Cortex of kidney (tissue), 1 donor: Measurements from ENCODE around the gene CTTN.

ENCODE experiments used
- DNase-seq: peaks from one replicate; lab custom pipeline; 2025; lab: John Stamatoyannopoulos, UW

Gene CTTN

DNA sequence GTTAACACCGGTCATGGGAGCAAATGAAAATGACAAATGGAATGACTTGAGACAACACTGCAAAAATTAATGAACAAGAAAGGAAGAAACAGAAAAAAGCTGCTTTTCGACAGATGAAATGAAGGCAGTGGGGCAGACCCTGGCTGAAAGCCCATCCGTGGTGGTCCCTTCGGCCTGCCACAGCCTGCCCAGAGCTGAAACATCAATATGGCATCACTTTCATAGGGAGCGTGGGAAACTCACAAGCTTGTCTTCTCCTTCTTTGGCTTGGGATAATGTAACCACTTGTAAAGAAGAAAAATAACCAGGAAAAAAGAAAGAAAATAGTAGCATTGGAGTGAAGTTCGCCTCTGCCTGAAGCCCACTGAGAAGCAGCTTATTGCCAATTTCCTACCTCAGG is 78.8 kb downstream of the CTTN start:
- no peak for DNase-seq

DNA sequence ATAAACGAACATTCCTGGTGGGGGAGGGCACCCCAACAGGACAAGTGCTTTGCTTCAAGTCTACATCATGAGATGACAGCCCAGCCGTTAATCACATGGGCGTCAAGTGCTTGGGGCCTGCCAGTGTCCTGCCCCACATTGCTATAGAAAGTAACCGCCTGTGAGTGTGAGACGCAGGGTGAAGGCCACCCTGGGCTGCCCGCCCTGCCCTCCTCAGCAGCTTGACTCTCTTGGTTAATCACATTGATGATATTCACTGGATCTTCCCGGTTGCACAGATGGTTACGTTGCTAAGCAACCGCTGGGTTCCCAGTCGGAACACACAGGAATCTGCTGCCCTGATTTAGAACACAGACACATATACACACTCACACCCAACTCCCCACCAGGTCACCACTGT is 79.3 kb downstream of the CTTN start:
- DNase-seq, result no peak

DNA sequence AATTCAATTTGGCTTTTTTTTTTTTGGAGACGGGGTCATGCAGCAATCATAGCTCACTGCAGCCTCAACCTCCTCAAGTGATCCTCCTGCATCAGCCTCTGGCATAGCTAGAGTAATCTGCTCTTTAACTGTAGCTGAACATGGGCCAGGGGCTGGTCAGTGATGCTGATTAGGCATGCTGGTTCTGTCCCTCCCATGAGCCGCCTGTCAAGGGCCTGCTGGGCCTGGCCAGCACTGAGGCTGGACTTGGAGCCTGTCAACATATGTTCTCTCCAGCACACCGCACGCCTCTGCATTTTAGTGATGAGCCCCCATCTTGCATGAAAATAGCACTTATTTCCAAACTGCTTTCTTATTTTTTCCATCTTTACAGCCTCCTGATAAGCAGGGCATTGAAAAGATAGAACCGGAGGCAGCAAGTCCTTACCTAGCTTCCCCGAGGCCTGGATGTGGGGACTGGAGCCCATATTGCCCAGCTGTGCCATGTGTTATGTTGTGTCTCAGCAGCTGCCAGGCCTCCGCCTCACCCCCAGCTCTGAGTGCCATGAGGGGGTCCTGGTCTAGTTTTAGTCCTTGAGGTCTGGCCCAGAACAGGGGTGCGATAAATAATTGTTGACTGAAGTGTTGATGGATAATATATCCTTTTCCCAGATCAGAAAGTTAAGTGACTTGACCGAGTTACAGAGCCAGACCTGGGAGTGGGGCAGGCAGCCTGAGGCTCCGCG is 80.0 kb downstream of the CTTN start:
- no peak for DNase-seq

DNA sequence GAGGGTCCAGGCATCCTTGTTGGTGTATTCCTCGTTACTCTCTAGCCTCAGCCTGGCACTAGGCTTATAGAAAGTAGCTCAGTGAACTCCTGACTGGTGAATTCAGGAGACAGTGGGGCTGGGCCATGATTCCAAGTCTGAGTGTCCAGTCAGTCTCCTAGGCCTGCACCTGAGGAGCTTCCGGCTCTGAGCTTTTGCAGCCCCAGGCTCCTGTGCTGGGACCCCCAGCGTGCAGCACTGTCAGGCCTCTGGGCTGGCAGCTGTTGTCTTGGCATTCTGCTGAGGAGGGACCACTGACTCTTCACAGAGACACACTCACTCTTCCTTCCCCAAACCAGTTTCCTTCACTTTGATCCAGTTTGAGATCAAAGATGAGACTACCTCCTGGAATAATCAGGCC is 82.4 kb downstream of the CTTN start:
- DNase-seq, result no peak

DNA sequence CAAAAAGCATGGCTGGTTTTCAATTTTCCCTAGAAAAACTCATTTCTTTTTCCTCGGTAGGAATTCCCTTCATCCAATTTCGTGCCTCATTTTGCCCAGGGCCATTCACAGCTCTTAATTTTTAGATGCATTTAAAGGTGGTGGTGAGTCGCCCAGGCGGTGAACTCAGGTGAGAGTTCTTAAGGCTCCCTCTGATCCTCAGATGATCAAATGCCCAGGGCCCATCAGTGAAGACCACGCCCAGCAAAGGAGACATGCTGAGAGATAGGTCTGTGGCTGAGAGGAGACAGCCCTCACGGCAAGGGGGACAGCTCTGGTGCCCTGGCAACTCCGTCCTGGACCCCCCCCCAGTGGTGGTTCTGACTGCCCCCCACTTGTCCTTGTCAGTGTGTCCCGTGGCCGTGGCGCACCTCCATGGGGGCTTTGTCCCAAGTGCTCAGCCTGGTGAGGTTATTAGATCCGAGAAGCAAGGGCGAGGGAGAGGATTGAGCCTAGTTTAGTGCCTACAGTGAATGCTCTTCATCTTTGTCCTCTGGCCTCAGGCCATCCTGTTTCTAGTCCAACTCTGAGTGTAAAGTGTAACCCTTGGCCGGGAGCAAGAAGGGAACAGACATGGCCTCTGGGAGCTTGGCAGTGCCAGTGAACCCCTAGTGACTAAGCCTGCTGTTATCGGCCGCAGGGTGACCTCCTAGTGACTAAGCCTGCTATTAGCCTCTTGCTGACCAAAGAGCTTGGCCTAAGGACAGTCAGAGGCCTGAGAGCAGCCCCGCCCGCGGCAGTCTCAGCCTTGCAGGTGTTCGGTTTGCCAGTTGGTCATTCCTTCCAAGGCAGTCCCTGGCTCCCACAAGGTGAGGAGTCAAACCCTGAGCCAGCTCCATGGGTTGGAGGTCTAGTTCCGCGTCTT is 83.5 kb downstream of the CTTN start:
- no peak for DNase-seq

DNA sequence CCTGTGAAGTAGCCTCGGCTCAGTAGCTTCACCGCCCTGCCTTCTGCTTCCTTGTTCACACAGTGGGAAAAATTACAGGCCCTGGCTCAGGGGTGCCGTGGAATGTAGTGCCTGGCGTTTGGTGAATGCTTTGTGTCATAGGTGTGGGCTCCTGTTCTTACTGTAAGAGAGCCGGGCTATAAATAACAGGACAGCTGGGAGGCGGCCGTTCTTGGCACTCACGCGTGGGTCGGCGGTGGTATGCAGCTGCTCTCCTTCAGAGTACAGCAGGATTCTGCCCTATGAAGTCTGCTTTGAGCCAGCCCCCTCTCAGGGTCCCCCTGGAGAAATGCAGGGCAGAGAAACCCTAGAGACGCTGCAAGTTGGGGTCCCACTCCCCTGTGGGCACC is 84.2 kb downstream of the CTTN start:
- no peak for DNase-seq

DNA sequence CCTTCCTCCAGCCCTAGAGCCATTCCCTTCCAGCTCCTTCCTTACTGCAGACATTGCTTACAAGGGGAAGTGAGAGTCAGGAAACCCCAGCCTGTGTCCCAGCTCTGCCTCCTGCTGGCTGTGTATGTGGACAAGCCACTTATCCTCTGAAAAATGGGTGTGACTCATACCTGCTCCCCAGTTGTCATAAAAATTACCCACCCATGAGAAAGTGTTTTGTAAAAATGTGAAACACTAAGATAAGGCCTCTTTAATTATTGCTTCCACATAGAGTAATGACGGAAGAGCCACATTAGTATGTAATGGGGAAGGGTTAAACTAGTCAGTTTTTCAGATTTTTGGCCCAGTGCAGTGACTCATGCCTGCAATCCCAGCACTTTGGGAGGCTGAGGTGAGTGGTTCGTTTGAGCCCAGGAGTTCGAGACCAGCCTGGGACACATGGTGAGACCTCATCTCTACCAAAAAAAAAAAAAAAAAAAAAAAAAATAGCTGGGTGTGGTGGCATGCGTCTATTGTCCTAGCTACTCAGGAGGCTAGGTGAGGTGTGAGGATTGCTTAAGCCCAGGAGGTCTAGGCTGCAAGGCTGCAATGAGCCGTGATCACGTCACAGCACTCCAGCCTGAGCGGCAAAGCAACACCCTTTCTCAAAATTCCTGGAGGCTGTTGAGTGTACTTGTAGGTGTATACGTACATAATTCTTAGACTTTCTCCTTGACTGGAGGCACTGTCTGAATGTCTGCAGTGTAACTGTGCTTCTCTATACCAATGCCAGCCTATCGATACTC is 84.9 kb downstream of the CTTN start:
- DNase-seq, result no peak

DNA sequence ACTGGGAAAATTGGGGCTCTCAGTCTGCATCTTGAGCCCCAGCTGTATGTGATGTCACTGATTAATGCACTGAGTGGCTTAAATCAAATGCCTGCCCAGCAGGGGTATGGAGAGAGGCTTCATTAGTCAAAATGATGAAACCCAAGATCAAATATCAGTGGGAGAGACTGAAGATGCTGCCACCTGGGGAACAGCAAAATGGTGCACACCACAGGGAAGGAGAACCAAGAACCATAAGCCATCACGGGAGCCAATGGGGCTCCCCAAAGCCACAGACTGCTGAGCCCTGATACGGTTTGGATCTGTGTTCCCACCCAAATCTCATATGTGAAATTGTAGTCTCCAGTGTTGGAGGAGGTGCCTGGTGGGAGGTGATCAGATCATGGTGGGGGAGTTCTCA is 85.6 kb downstream of the CTTN start:
- DNase-seq, result no peak

DNA sequence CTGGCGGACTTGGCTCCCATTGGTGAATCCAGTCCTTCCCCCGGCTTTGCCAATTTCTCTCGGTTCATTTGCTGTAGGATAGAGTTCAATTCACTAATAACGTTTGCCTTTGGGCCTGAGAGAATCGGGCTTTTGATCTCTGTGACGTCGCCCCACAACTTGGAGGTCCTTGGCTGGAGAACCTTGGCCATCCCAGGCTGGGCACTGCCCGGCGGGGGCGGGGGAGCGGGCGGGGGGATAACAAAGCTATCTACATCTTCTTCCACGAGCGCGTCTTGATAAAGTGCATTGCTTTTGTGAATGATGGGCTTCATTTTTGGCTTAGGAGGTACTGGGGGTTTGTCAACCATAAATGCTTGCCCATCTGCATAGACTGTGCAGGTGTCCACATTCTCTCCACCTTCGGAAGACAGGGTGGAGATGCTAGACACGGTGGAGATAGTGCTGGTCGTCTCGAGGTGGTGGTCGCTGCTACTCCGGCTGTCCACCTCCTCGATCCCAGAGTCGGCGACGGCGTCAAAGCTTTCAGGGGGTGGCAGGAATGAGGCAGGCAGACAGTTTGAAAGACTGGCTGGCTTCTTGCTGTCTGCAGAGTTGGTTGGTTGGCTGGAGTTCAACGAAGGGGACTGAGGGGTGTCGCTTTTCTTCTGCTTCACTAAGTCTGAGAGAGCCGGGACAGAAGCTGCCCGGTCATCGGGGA is 87.1 kb downstream of the CTTN start:
- no peak for DNase-seq

DNA sequence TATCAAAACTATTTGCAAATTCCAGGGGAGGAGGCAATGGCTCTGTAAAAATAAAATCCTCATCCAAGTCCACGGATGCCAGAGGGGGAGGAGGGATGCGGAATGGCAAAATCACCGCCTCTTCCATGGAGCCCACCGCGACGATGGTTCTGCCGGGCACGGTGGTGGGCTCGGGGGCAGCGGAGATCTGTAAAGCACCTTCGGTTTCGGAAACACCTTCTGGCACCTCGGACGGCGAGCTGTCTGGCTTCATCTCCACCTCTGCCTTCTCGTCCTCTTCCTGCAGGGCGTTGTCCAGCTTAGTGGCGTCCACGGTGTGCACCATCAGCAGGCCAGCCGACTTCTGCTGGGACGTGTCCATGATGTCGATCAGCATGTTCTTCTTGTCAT is 87.7 kb downstream of the CTTN start:
- DNase-seq, result no peak
